H9 (cell line): Measurements from ENCODE around the gene MRPL48. TPM values are rescaled to one million over a fixed set of nuclear protein-coding genes. Genes with fewer than 3 reads are reported as not detected.

Experiments
- DNase-seq: peaks from one replicate; pipeline ENCODE4 v3.0.0-alpha.2; 2017
- H2AFZ ChIP-seq: one replicate; pipeline ENCODE4 v1.6.1; 2013; ENCODE audit warnings: mild to moderate bottlenecking, low read length, control low read depth, moderate library complexity
- H2AK5ac ChIP-seq: 2 replicates; pipeline ENCODE4 v1.6.1; 2013; ENCODE audit warnings: low read length, control low read depth, mixed read lengths; ENCODE audit not compliant: insufficient read length
- H2BK120ac ChIP-seq: one replicate; pipeline ENCODE4 v1.6.1; 2013; ENCODE audit warnings: low read depth, mild to moderate bottlenecking, low read length, control low read depth, inconsistent platforms; ENCODE audit not compliant: poor library complexity, severe bottlenecking
- H2BK12ac ChIP-seq: 2 replicates; pipeline ENCODE4 v1.6.1; 2013; ENCODE audit warnings: low read length, control low read depth, mixed read lengths, low read depth; ENCODE audit not compliant: insufficient read length
- H2BK15ac ChIP-seq: 2 replicates; pipeline ENCODE4 v1.6.1; 2013; ENCODE audit warnings: low read depth, low read length, control low read depth
- H2BK20ac ChIP-seq: one replicate; pipeline ENCODE4 v1.6.1; 2013; ENCODE audit warnings: low read depth, mild to moderate bottlenecking, low read length, control low read depth, inconsistent platforms; ENCODE audit not compliant: poor library complexity, severe bottlenecking
- H2BK5ac ChIP-seq: 2 replicates; pipeline ENCODE4 v1.6.1; 2013; ENCODE audit warnings: low read length, control low read depth, mixed read lengths; ENCODE audit not compliant: insufficient read length
- H3K14ac ChIP-seq: 2 replicates; pipeline ENCODE4 v1.6.1; 2013; ENCODE audit warnings: low read length, control low read depth; ENCODE audit not compliant: insufficient read depth
- H3K18ac ChIP-seq: 2 replicates; pipeline ENCODE4 v1.6.1; 2013; ENCODE audit warnings: low read depth, mild to moderate bottlenecking, mixed read lengths, low read length, control low read depth; ENCODE audit not compliant: insufficient read length
- H3K23ac ChIP-seq: 2 replicates; pipeline ENCODE4 v1.6.1; 2013; ENCODE audit warnings: low read length, control low read depth, mixed read lengths, low read depth; ENCODE audit not compliant: insufficient read length
- H3K23me2 ChIP-seq: 2 replicates; pipeline ENCODE4 v1.6.1; 2013; ENCODE audit warnings: low read depth, mild to moderate bottlenecking, mixed read lengths, low read length, control low read depth; ENCODE audit not compliant: insufficient read length, poor library complexity, severe bottlenecking
- H3K27ac ChIP-seq: 2 replicates; pipeline ENCODE4 v1.5.1; 2013; ENCODE audit warnings: low read length, control low read depth, mixed read lengths, low read depth; ENCODE audit not compliant: insufficient read length
- H3K27me3 ChIP-seq: 2 replicates; pipeline ENCODE4 v1.6.1; 2013; ENCODE audit warnings: low read length, control low read depth, inconsistent platforms; ENCODE audit not compliant: insufficient read depth
- H3K4ac ChIP-seq: 2 replicates; pipeline ENCODE4 v1.6.1; 2013; ENCODE audit warnings: low read depth, mild to moderate bottlenecking, control low read depth, inconsistent platforms, low read length, moderate library complexity
- H3K4me1 ChIP-seq: 2 replicates; pipeline ENCODE4 v1.6.1; 2013; ENCODE audit warnings: low read length, control low read depth, inconsistent platforms; ENCODE audit not compliant: insufficient read depth
- H3K4me2 ChIP-seq: 2 replicates; pipeline ENCODE4 v1.6.1; 2013; ENCODE audit warnings: low read length, control low read depth, mixed read lengths; ENCODE audit not compliant: insufficient read length, insufficient read depth
- H3K56ac ChIP-seq: 2 replicates; pipeline ENCODE4 v1.6.1; 2013; ENCODE audit warnings: low read depth, mild to moderate bottlenecking, mixed read lengths, low read length, control low read depth; ENCODE audit not compliant: insufficient read length
- H3K79me1 ChIP-seq: 2 replicates; pipeline ENCODE4 v1.6.1; 2013; ENCODE audit warnings: low read depth, mild to moderate bottlenecking, moderate library complexity, low read length, control low read depth, inconsistent platforms; ENCODE audit not compliant: insufficient read depth, poor library complexity, severe bottlenecking
- H3K79me2 ChIP-seq: 2 replicates; pipeline ENCODE4 v1.6.1; 2013; ENCODE audit warnings: low read length, control low read depth, inconsistent platforms; ENCODE audit not compliant: insufficient read depth
- H3K9ac ChIP-seq: 2 replicates; pipeline ENCODE4 v1.6.1; 2013; ENCODE audit warnings: low read length, control low read depth, mixed read lengths; ENCODE audit not compliant: insufficient read length; ENCODE audit errors: extremely low read depth
- H3K9me3 ChIP-seq: one replicate; pipeline ENCODE4 v1.6.1; 2013; ENCODE audit warnings: low read depth, low read length, inconsistent platforms; ENCODE audit not compliant: control insufficient read depth
- H3T11ph ChIP-seq: one replicate; pipeline ENCODE4 v1.6.1; 2013; ENCODE audit warnings: mild to moderate bottlenecking, low read length, control low read depth, inconsistent platforms
- H4K20me1 ChIP-seq: one replicate; pipeline ENCODE4 v1.6.1; 2013; ENCODE audit not compliant: control insufficient read depth, insufficient read length, insufficient read depth
- H4K5ac ChIP-seq: 2 replicates; pipeline ENCODE4 v1.6.1; 2013; ENCODE audit warnings: low read depth, mild to moderate bottlenecking, mixed read lengths, low read length, control low read depth; ENCODE audit not compliant: insufficient read length
- H4K8ac ChIP-seq: replicated peaks from 2 replicates; pipeline ENCODE4 v1.6.1; 2013; ENCODE audit warnings: low read length, control low read depth, mixed read lengths, low read depth; ENCODE audit not compliant: insufficient read length
- H4K91ac ChIP-seq: 2 replicates; pipeline ENCODE4 v1.6.1; 2013; ENCODE audit warnings: low read depth, mild to moderate bottlenecking, moderate library complexity, mixed read lengths, low read length, control low read depth; ENCODE audit not compliant: insufficient read length
- H3K27ac Mint-ChIP-seq, 3 experiments: 2 replicates in 2 of 3; 3 replicates in 1 of 3; pipeline ENCODE4 v1.8.0; 2020 to 2021; ENCODE audit warnings: mixed read lengths in 3 of 3, mild to moderate bottlenecking in 1 of 3, moderate library complexity in 1 of 3
- H3K27me3 Mint-ChIP-seq: 2 replicates; pipeline ENCODE4 v1.8.0; 2021; ENCODE audit warnings: low read depth, mild to moderate bottlenecking, moderate library complexity, mixed read lengths
- H3K36me3 Mint-ChIP-seq, 3 experiments: 2 replicates in 2 of 3; 3 replicates in 1 of 3; pipeline ENCODE4 v1.8.0; 2020 to 2021; ENCODE audit warnings: low read depth in 3 of 3, mixed read lengths in 3 of 3; ENCODE audit not compliant: insufficient read depth in 1 of 3
- H3K4me1 Mint-ChIP-seq, 2 experiments: 2 replicates each; pipeline ENCODE4 v1.8.0; 2020; ENCODE audit warnings: mixed read lengths in 2 of 2
- H3K4me3 Mint-ChIP-seq, 2 experiments: 2 replicates in 1 of 2; 3 replicates in 1 of 2; pipeline ENCODE4 v1.8.0; 2020 to 2021; ENCODE audit warnings: mild to moderate bottlenecking in 2 of 2, mixed read lengths in 2 of 2, moderate library complexity in 1 of 2
- H3K9me3 Mint-ChIP-seq, 2 experiments: 2 replicates in 1 of 2; 3 replicates in 1 of 2; pipeline ENCODE4 v1.8.0; 2020; ENCODE audit warnings: mild to moderate bottlenecking in 2 of 2, mixed read lengths in 2 of 2, moderate library complexity in 1 of 2
- WGBS: extraction: QIAGEN DNeasy Blood & Tissue Kit; methylation state at CpG from one replicate; pipeline ENCODE4 v1.1.7; 2013; ENCODE audit warnings: missing lambda C conversion rate, low lambda C conversion rate, mixed read lengths; ENCODE audit not compliant: insufficient read length; ENCODE audit errors: extremely low coverage; 5-methylcytosine and 5-hydroxymethylcytosine counted together
- total RNA-seq: library from RNA; stranded (reverse); gene quantifications from 2 replicates; pipeline ENCODE4 v1.2.1, GENCODE V29; 2021
- TF ChIP-seq, protein P1 (sequence below): fragments of 200-600 bp; sonication (generic); conservative IDR thresholded peaks from 3 replicates; pipeline ENCODE4 v1.8.0; 2021; ENCODE audit warnings: antibody characterized with exemption, mild to moderate bottlenecking

Gene MRPL48
- total RNA-seq, 1 experiment from 2014 or later: 36.4 TPM

DNA sequence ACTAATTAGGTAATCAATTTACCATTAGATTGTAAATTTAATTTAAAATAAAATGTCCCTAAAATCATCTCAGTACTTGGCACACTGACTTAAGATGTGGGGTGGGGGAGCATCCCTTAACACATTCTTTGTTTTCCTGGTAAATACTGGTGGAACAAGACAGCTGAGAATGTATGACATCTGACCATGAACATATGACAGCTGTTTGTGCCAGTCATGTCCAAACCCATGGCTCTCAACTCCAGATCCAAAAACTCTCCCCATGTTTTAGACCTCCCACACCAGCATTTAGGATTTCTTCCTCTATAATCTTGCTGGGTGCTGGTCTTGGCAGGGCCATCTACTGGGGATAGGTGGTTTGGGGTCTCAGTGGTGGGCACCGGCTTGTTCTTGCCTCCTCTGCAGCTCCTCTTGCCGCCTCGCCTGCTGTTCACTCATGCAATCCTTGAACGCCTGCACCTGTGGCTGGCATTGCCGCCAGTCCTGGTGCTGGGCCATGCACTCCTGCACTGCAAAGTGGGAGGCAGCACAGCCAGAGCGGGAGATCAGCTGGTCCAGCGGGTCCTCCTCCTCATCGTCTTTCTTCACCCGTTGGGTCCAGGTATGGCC lies 85.2 kb downstream of the MRPL48 start:
- H3K56ac ChIP-seq: no peak overlapping the region
- H3K4ac ChIP-seq: no peak overlapping the region
- peaks cover 21 to 52% (median 41%) of the 10 kb centered on the region in 3 experiments; a peak in 6 of 7 replicates for H3K36me3 Mint-ChIP-seq
- H3K9me3 Mint-ChIP-seq: no peaks in the 10 kb centered on the region; a peak in 1 of 5 replicates
- no peak overlapping the region for H2BK20ac ChIP-seq
- no peak overlapping the region for H3K18ac ChIP-seq
- H2BK5ac ChIP-seq: no peak overlapping the region
- H3K4me1 Mint-ChIP-seq: peaks cover 18% of the 10 kb centered on the region in 2 experiments
- H4K20me1 ChIP-seq: no peaks in the 10 kb centered on the region
- no peak overlapping the region for H3K27ac Mint-ChIP-seq
- no peak overlapping the region for H3K27ac ChIP-seq
- H3K27me3 Mint-ChIP-seq: no peaks in the 10 kb centered on the region; the same call in 1 of the 2 replicates
- no peak overlapping the region for H4K5ac ChIP-seq
- peaks cover 9% of the 10 kb centered on the region; the same call in 1 of the 2 replicates for H3K79me2 ChIP-seq
- TF ChIP-seq, protein P1, sequence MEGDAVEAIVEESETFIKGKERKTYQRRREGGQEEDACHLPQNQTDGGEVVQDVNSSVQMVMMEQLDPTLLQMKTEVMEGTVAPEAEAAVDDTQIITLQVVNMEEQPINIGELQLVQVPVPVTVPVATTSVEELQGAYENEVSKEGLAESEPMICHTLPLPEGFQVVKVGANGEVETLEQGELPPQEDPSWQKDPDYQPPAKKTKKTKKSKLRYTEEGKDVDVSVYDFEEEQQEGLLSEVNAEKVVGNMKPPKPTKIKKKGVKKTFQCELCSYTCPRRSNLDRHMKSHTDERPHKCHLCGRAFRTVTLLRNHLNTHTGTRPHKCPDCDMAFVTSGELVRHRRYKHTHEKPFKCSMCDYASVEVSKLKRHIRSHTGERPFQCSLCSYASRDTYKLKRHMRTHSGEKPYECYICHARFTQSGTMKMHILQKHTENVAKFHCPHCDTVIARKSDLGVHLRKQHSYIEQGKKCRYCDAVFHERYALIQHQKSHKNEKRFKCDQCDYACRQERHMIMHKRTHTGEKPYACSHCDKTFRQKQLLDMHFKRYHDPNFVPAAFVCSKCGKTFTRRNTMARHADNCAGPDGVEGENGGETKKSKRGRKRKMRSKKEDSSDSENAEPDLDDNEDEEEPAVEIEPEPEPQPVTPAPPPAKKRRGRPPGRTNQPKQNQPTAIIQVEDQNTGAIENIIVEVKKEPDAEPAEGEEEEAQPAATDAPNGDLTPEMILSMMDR: no peak
- WGBS: no CpG with 5 or more reads among the region's 9 CpGs
- no peak overlapping the region for H3K9ac ChIP-seq
- DNase-seq: no peak
- no peak overlapping the region for H2AFZ ChIP-seq
- no peak overlapping the region for H3K4me3 Mint-ChIP-seq
- no peak overlapping the region for H3K23ac ChIP-seq
- H3K4me1 ChIP-seq: 0 out of 2 replicates have a peak, but pooled peaks cover 3% of the 10 kb centered on the region
- no peaks in the 10 kb centered on the region for H3K9me3 ChIP-seq
- H3T11ph ChIP-seq: no peak overlapping the region
- no peak overlapping the region for H4K91ac ChIP-seq
- H2BK15ac ChIP-seq: no peak overlapping the region
- H2AK5ac ChIP-seq: no peak overlapping the region
- H2BK120ac ChIP-seq: no peak overlapping the region
- H3K79me1 ChIP-seq: peaks cover 12% of the 10 kb centered on the region
- H2BK12ac ChIP-seq: no peak overlapping the region
- no peaks in the 10 kb centered on the region for H3K27me3 ChIP-seq
- H4K8ac ChIP-seq: no peak overlapping the region
- H3K23me2 ChIP-seq: peaks cover 11% of the 10 kb centered on the region
- H3K14ac ChIP-seq: no peak overlapping the region
- no peak overlapping the region for H3K4me2 ChIP-seq
